Measurements from ENCODE around the gene MBNL1.

The MBNL1 gene

DNA sequence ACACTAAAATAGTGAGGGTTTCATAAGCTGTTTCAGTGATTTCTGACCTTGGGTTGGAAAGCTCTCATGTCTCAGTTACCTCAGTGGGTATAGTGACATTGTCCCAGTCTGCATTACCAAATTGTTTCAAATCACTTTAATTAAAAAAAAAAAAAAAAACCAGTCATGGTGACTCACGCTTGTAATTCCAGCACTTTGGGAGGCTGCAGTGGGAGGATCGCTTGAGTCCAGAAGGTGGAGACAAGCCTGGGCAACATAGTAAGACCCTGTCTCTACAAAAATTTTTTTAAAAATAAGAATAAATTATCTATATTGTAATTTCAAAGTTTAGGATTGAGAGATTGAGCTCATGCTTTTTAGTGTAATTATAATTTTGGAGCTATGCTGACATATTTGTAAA, 78.0 kb downstream of the MBNL1 start:
- ChIA-PET CTCF (interaction anchor here (1.3 to 1.4 kb wide), 2 partner anchors 18 to 65 kb away, joined by 4 to 5 read pairs; no protein-coding TSS in a partner anchor), POLR2A (interaction anchor here (0.7 kb wide), 1 partner anchor 11 kb away, joined by 7 read pairs; no protein-coding TSS in a partner anchor)
- DNase-seq (ENCODE audit: extremely low spot score): no peak
- TF ChIP-seq, protein P1, sequence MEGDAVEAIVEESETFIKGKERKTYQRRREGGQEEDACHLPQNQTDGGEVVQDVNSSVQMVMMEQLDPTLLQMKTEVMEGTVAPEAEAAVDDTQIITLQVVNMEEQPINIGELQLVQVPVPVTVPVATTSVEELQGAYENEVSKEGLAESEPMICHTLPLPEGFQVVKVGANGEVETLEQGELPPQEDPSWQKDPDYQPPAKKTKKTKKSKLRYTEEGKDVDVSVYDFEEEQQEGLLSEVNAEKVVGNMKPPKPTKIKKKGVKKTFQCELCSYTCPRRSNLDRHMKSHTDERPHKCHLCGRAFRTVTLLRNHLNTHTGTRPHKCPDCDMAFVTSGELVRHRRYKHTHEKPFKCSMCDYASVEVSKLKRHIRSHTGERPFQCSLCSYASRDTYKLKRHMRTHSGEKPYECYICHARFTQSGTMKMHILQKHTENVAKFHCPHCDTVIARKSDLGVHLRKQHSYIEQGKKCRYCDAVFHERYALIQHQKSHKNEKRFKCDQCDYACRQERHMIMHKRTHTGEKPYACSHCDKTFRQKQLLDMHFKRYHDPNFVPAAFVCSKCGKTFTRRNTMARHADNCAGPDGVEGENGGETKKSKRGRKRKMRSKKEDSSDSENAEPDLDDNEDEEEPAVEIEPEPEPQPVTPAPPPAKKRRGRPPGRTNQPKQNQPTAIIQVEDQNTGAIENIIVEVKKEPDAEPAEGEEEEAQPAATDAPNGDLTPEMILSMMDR (IDR thresholded peaks at IDR 0.05; ENCODE audit: control extremely low read depth, extremely low read depth, low read depth, missing control alignments): no peak

GRCh38 chr3:152348436-152349177, 79.9 kb downstream of the MBNL1 start:
- no peak for DNase-seq (ENCODE audit: extremely low spot score)
- ChIA-PET POLR2A (no interaction called here), CTCF (no interaction called here)
- TF ChIP-seq, protein P1 (IDR thresholded peaks at IDR 0.05; ENCODE audit: control extremely low read depth, extremely low read depth, low read depth, missing control alignments): no peak

DNA sequence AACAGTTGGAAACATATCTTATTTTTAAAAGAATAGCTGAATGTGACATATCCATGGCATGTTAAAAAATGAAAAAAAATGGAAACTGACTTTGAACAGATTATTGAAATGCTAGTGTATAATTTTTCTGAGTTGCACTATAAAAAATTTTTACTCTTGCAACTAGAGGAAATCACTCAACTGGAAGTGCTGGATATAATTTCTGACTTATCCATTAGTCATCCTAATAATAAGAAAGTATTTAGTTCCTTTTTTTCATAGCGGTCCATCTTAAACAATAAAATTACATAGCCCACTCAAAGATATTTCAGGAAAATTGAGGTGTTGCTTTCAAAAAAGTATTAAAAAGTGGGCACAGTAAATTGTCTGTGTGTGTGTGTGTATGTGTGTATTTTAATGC, 80.7 kb downstream of the MBNL1 start:
- POLR2A ChIA-PET: no interaction called here
- no peak for DNase-seq (ENCODE audit: extremely low spot score)
- TF ChIP-seq, protein P1 (IDR thresholded peaks at IDR 0.05; ENCODE audit: control extremely low read depth, extremely low read depth, low read depth, missing control alignments): no peak
- CTCF ChIA-PET: no interaction called here

DNA sequence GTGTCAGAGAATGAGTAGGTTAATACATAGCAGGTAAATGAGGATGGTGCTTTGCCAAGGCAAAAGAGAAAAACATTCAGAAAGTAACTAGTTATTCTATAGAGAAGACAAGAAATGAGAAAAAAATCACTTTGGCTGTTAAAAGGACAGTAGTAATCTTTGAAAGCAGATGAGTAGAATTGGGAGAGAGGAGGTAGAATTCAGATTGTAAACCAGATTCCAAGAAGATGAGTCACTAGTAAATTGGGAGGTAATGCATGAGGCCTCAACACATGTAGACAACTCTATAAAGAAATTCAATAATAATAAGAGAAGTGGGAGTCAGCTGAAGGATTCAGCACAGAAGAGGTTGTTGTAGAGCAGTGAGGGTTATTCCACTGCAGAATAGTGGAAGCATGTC, 81.4 kb downstream of the MBNL1 start:
- TF ChIP-seq, protein P1 (IDR thresholded peaks at IDR 0.05; ENCODE audit: control extremely low read depth, extremely low read depth, low read depth, missing control alignments): no peak
- no peak for DNase-seq (ENCODE audit: extremely low spot score)
- ChIA-PET CTCF (interaction anchor here (1.5 to 2.7 kb wide), 2 partner anchors 10 to 14 kb away, joined by 3 to 9 read pairs; no protein-coding TSS in a partner anchor), POLR2A (no interaction called here)

DNA sequence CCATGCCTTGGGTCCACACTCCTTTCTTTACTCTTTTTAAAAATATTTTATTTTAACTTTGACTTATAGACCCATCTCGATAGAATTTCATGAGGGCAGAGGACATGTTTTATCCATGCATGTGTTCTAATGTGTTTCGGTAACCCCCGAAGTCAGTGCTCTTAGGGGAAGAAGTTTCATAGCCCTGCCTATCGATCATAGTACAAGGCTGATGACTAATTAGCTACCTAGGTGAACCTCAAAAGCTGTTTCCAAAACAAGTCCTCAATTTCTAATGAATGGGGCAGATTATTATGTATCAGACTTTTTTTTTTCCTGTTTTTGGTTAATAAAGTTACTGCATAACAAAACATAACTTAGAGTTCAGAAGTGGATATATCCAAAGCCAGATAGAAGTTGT, 82.0 kb downstream of the MBNL1 start:
- TF ChIP-seq, protein P1 (IDR thresholded peaks at IDR 0.05; ENCODE audit: control extremely low read depth, extremely low read depth, low read depth, missing control alignments): no peak
- ChIA-PET POLR2A (no interaction called here), CTCF (interaction anchor here (1.5 to 2.7 kb wide), 2 partner anchors 11 to 14 kb away, joined by 3 to 9 read pairs; no protein-coding TSS in a partner anchor)
- no peak for DNase-seq (ENCODE audit: extremely low spot score)

GRCh38 chr3:152352554-152352953, 83.8 kb downstream of the MBNL1 start:
- DNase-seq (ENCODE audit: extremely low spot score): no peak
- ChIA-PET CTCF (interaction anchor here (1.0 to 2.7 kb wide), 5 partner anchors 12 to 169 kb away, joined by 3 to 9 read pairs (median 4); no protein-coding TSS in a partner anchor), POLR2A (no interaction called here)
- TF ChIP-seq, protein P1 (IDR thresholded peaks at IDR 0.05; ENCODE audit: control extremely low read depth, extremely low read depth, low read depth, missing control alignments): no peak
